Kidney (tissue), 14 donors: ENCODE results near the gene PRICKLE2. TPM values are rescaled to one million over a fixed set of nuclear protein-coding genes. Genes with fewer than 3 reads are reported as not detected.

Experiments used
- DNase-seq, 5 donors: peaks; one replicate each; pipeline ENCODE4 v3.0.0-alpha.2; 2013 to 2020
- FAIRE-seq: peaks from 2 replicates; lab custom pipeline; 2012; peaks lifted over from hg19 to GRCh38; lab: Jason Lieb, UNC
- H3K27ac ChIP-seq, 2 donors: one replicate each; pipeline ENCODE4 v1.7.0; 2013; ENCODE audit warnings: low read depth in 2 of 2, low read length in 2 of 2, inconsistent platforms in 1 of 2
- H3K27me3 ChIP-seq: one replicate; pipeline ENCODE4 v1.7.1; 2013; ENCODE audit warnings: low read length, inconsistent platforms; ENCODE audit not compliant: control insufficient read depth, insufficient read depth
- H3K36me3 ChIP-seq, 3 donors: one replicate each; pipeline versions ENCODE4 v1.7.0 to v1.7.1; 2013; ENCODE audit warnings: low read length in 3 of 3, control low read depth in 1 of 3, inconsistent platforms in 1 of 3; ENCODE audit not compliant: insufficient read depth in 3 of 3, control insufficient read depth in 2 of 3
- H3K4me1 ChIP-seq, 3 donors: one replicate each; pipeline versions ENCODE4 v1.7.0 to v1.7.1; 2013; ENCODE audit warnings: low read length in 3 of 3, inconsistent platforms in 1 of 3, low read depth in 1 of 3; ENCODE audit not compliant: control insufficient read depth in 2 of 3, insufficient read depth in 2 of 3
- H3K4me3 ChIP-seq, 3 donors: one replicate each; pipeline versions ENCODE4 v1.7.0 to v1.8.1; 2013; ENCODE audit warnings: low read length in 3 of 3, control low read depth in 1 of 3, inconsistent platforms in 1 of 3
- H3K9ac ChIP-seq, 3 donors: one replicate each; pipeline versions ENCODE4 v1.7.0 to v1.7.1; 2013; ENCODE audit warnings: low read length in 3 of 3, control low read depth in 1 of 3, inconsistent platforms in 1 of 3
- H3K9me3 ChIP-seq, 3 donors: one replicate each; pipeline versions ENCODE4 v1.7.0 to v1.7.1; 2013; ENCODE audit warnings: low read length in 3 of 3, control low read depth in 1 of 3, inconsistent platforms in 1 of 3; ENCODE audit not compliant: control insufficient read depth in 2 of 3, insufficient read depth in 1 of 3
- intact Hi-C: fragments of 100-400 bp; cut with DNase I; formaldehyde crosslinking; loops from one replicate; pipeline ENCODE4 v1.11.1; 2022
- polyA plus RNA-seq: library from polyadenylated mRNA; stranded (reverse); fragments of 350-450 nt; fragmentation: Illumina TruSeq; extraction: RNeasy Lipid Tissue Mini Kit (QIAGEN cat#74804); gene quantifications from one replicate; pipeline ENCODE4 v1.2.3, GENCODE V29; 2014; ENCODE audit warnings: low read depth, low replicate concordance; ENCODE audit not compliant: insufficient read depth
- total RNA-seq: library from RNA; stranded (reverse); fragmentation: NEBNext Ultra II Directional; extraction: Animal tissue kit (Norgen Biotek cat#: 25700); gene quantifications from one replicate; pipeline ENCODE4 v1.2.1, GENCODE V29; 2021
- TF ChIP-seq, protein P1 (sequence below): IDR thresholded peaks from 3 replicates; pipeline ENCODE4 v1.5.1; 2012; ENCODE audit warnings: mild to moderate bottlenecking, moderate library complexity, borderline replicate concordance; ENCODE audit not compliant: insufficient read depth; ENCODE audit errors: extremely low read depth
- donor health status: control.
- donor health status: control.
- donor health status: control.
- donor health status: control.
- donor health status: control.
- donor health status: DM: yes; HTN: yes; CAD: no.
- donor health status: Normal renal cell carcinoma (clear cell type).

Gene PRICKLE2
- total and polyA plus RNA-seq, 2 donors from 2014 or later, result 3.5 to 22.9 TPM

DNA sequence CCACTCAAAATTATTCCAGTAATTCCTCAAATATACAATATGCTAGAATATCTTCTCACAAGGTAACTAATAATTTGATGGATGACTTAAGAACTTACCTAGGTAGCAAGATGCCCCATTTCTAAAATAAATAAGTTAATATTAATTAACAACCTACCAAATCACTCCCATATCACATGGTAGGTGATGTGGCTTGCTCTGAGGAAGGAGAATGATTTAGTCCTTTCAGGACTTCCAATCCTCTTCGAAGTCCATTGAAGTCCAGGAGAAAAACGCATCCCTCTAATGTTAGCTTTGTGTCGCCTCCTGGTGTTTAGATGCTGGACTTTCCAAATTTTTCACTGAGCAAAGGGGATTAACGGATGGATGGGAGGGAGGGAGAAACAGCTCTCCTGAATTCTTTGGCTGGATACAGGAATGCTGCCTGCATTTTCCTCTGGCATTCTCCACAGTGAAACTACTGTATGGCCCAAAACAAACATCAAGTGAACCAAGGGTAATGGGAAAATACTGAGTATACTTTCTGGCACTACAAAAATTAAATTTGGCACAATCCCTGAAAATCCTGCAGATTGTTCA is 58.6 kb downstream of the PRICKLE2 start:
- TF ChIP-seq, protein P1, sequence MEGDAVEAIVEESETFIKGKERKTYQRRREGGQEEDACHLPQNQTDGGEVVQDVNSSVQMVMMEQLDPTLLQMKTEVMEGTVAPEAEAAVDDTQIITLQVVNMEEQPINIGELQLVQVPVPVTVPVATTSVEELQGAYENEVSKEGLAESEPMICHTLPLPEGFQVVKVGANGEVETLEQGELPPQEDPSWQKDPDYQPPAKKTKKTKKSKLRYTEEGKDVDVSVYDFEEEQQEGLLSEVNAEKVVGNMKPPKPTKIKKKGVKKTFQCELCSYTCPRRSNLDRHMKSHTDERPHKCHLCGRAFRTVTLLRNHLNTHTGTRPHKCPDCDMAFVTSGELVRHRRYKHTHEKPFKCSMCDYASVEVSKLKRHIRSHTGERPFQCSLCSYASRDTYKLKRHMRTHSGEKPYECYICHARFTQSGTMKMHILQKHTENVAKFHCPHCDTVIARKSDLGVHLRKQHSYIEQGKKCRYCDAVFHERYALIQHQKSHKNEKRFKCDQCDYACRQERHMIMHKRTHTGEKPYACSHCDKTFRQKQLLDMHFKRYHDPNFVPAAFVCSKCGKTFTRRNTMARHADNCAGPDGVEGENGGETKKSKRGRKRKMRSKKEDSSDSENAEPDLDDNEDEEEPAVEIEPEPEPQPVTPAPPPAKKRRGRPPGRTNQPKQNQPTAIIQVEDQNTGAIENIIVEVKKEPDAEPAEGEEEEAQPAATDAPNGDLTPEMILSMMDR, result no peak
- intact Hi-C loops, result no loop called here
- no peaks in the 10 kb centered on the region for H3K27me3 ChIP-seq
- no peaks in the 10 kb centered on the region for H3K9me3 ChIP-seq
- H3K4me1 ChIP-seq, result peaks cover 0 to 2% (median 0%) of the 10 kb centered on the region in 3 donors
- DNase-seq, result peak in 1 of 5 donors; percentile 61
- H3K36me3 ChIP-seq, result no peaks in the 10 kb centered on the region
- no peak overlapping the region for H3K27ac ChIP-seq
- no peak overlapping the region for H3K4me3 ChIP-seq
- no peak for FAIRE-seq
- no peak overlapping the region for H3K9ac ChIP-seq

- H3K4me1 ChIP-seq, result peaks cover 0 to 2% (median 2%) of the 10 kb centered on the region in 3 donors
- no peak for FAIRE-seq
- H3K27ac ChIP-seq, result no peak overlapping the region
- no peak overlapping the region for H3K4me3 ChIP-seq
- H3K36me3 ChIP-seq, result peaks cover 0 to 7% (median 0%) of the 10 kb centered on the region in 3 donors
- no peak for DNase-seq
- no peaks in the 10 kb centered on the region for H3K27me3 ChIP-seq
- TF ChIP-seq, protein P1, result no peak
- intact Hi-C loops, result no loop called here
- H3K9me3 ChIP-seq, result no peaks in the 10 kb centered on the region
- H3K9ac ChIP-seq, result no peak overlapping the region
Measured at GRCh38 chr3:64164349-64164748, 60.9 kb downstream of the PRICKLE2 start.

GRCh38 chr3:64163755-64164148 is 61.5 kb downstream of the PRICKLE2 start:
- DNase-seq (peak in 3 of 5 donors; percentile 47 to 70 (median 47)), FAIRE-seq (no peak)
- intact Hi-C loops, result no loop called here
- TF ChIP-seq, protein P1, result no peak
- Histone ChIP-seq H3K9me3 (no peaks in the 10 kb centered on the region), H3K4me1 (peaks cover 0 to 2% (median 2%) of the 10 kb centered on the region in 3 donors), H3K36me3 (peaks cover 0 to 7% (median 0%) of the 10 kb centered on the region in 3 donors), H3K9ac (no peak overlapping the region), H3K27ac (peak overlapping the region in 1 of 2 donors; percentile 17), H3K27me3 (no peaks in the 10 kb centered on the region), H3K4me3 (no peak overlapping the region)
